ENCODE results near the gene FKBP14.

DNA sequence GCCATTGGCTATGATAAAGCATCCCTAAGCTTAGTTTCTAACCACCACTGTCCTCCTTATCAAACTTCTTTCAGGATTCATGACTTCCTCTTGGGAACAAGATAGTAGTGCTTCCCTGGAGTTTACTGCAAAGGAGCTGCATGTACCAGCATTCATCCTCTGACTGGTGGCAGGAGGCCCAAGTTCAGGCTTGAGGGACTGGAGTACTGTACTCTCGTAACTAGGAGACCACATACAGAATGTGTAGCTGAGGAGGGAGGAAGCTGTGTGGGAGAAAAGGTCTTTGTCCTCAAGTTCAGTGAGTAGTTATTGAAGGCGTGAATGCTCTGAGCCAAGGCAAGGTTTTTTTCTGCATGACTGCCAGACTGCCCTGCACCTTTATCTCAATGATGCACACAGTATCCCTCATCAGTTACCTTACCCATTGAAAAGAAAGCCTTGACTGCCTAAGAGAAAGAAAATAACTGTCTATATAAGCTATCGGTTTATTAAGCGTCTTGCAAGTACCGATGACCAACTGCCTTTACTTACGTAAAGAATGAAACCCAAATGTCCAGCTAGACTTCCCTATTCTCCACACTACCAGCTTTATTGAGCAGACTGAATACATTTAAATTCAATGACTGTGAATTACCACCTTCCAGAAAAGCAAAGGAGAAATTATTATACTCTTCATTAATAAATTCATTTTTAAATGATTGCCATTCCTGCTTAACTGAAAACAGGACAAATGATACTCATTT, 49.7 kb downstream of the FKBP14 start:
- no peak for TF ChIP-seq POLR2A (IDR thresholded peaks at IDR 0.05)
- TF ChIP-seq, protein P1, sequence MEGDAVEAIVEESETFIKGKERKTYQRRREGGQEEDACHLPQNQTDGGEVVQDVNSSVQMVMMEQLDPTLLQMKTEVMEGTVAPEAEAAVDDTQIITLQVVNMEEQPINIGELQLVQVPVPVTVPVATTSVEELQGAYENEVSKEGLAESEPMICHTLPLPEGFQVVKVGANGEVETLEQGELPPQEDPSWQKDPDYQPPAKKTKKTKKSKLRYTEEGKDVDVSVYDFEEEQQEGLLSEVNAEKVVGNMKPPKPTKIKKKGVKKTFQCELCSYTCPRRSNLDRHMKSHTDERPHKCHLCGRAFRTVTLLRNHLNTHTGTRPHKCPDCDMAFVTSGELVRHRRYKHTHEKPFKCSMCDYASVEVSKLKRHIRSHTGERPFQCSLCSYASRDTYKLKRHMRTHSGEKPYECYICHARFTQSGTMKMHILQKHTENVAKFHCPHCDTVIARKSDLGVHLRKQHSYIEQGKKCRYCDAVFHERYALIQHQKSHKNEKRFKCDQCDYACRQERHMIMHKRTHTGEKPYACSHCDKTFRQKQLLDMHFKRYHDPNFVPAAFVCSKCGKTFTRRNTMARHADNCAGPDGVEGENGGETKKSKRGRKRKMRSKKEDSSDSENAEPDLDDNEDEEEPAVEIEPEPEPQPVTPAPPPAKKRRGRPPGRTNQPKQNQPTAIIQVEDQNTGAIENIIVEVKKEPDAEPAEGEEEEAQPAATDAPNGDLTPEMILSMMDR (IDR thresholded peaks at IDR 0.05) = no peak

All from body of pancreas (tissue), 4 donors.